Neuron (in vitro differentiated cells): ENCODE data around the gene UPK3B.
"Not testable (repeated sequence)": the region's sequence is repeated elsewhere in the genome, so short reads cannot be mapped to it uniquely, and the experiment has no call there.

ENCODE experiments used
- H2AFZ ChIP-seq: one replicate; pipeline ENCODE4 v1.6.1; 2013; ENCODE audit warnings: low read depth, mild to moderate bottlenecking, inconsistent platforms, low read length, moderate library complexity
- H3K27me3 ChIP-seq: one replicate; pipeline ENCODE4 v1.6.1; 2013; ENCODE audit warnings: low read length; ENCODE audit not compliant: insufficient read depth
- H3K36me3 ChIP-seq: one replicate; pipeline ENCODE4 v1.6.1; 2013; ENCODE audit warnings: low read length; ENCODE audit not compliant: insufficient read depth
- H3K4me1 ChIP-seq: one replicate; pipeline ENCODE4 v1.6.1; 2013; ENCODE audit warnings: low read length; ENCODE audit not compliant: insufficient read depth
- H3K4me3 ChIP-seq: 2 replicates; pipeline ENCODE4 v1.5.1; 2013; ENCODE audit warnings: mild to moderate bottlenecking, low read length, moderate library complexity
- H3K9me3 ChIP-seq: one replicate; pipeline ENCODE4 v1.6.1; 2013; ENCODE audit warnings: low read length

The UPK3B gene

GRCh38 chr7:76565001-76565400, 54.6 kb downstream of the UPK3B start:
- not testable (repeated sequence) for H3K9me3 ChIP-seq, H2AFZ ChIP-seq, H3K4me3 ChIP-seq, H3K36me3 ChIP-seq, H3K27me3 ChIP-seq, H3K4me1 ChIP-seq
